A673 (cell line): ENCODE data around the gene UCP2. TPM values are rescaled to one million over a fixed set of nuclear protein-coding genes. Genes with fewer than 3 reads are reported as not detected.
A peak's percentile ranks its signal among the peaks of the same experiment; 100 is the strongest.

ENCODE experiments used
- Bru-seq: library from RNA; stranded (reverse); fragments of 400-500 nt; gene quantifications from one replicate; lab custom pipeline; 2021; lab: Mats Ljungman, UMichigan
- BruChase-seq, 2 experiments: library from RNA; stranded (reverse); fragments of 400-500 nt; gene quantifications; one replicate each; lab custom pipeline; 2021; lab: Mats Ljungman, UMichigan
- BruUV-seq: library from RNA; stranded (reverse); fragments of 400-500 nt; replicated peaks from 2 replicates; lab custom pipeline; 2021; lab: Mats Ljungman, UMichigan
- CTCF ChIA-PET: fragments of 300-600 bp; sonication (Branson Sonifier 250); formaldehyde crosslinking; loops from one replicate; lab custom pipeline; 2022; ENCODE audit warnings: antibody characterized with exemption; lab: Charles Lee
- POLR2A ChIA-PET: fragments of 300-600 bp; sonication (Branson Sonifier 250); formaldehyde crosslinking; loops from one replicate; lab custom pipeline; 2022; ENCODE audit warnings: antibody characterized with exemption; ENCODE audit not compliant: low non-redundant PET; lab: Charles Lee
- DNase-seq: peaks from one replicate; pipeline ENCODE4 v3.0.0-alpha.2; 2015; ENCODE audit warnings: low spot score
- H3K27ac ChIP-seq: fragments of 200-600 bp; sonication (generic); 2 replicates; pipeline ENCODE4 v1.5.1; 2016; ENCODE audit warnings: mixed run types, low read depth, mild to moderate bottlenecking, mixed read lengths, antibody characterized with exemption, low read length; ENCODE audit not compliant: poor library complexity, severe bottlenecking
- H3K27me3 ChIP-seq: fragments of 200-600 bp; sonication (generic); replicated peaks from 2 replicates; pipeline ENCODE4 v1.6.1; 2017; ENCODE audit warnings: mixed run types, low read depth, mild to moderate bottlenecking, mixed read lengths, antibody characterized with exemption, low read length; ENCODE audit not compliant: insufficient read depth, poor library complexity
- H3K36me3 ChIP-seq: fragments of 200-600 bp; sonication (generic); 2 replicates; pipeline ENCODE4 v1.6.1; 2016; ENCODE audit warnings: mixed run types, mild to moderate bottlenecking, mixed read lengths, antibody characterized with exemption, low read length; ENCODE audit not compliant: insufficient read depth, poor library complexity, severe bottlenecking
- H3K4me1 ChIP-seq: fragments of 200-600 bp; sonication (generic); 2 replicates; pipeline ENCODE4 v1.6.1; 2017; ENCODE audit warnings: mixed run types, mild to moderate bottlenecking, mixed read lengths, antibody characterized with exemption, low read length; ENCODE audit not compliant: insufficient read depth, poor library complexity, severe bottlenecking
- H3K4me3 ChIP-seq: fragments of 200-600 bp; sonication (generic); 2 replicates; pipeline ENCODE4 v1.5.1; 2016; ENCODE audit warnings: low read depth, mixed run types, mild to moderate bottlenecking, mixed read lengths, low read length; ENCODE audit not compliant: poor library complexity, severe bottlenecking
- H3K9me3 ChIP-seq: fragments of 200-600 bp; sonication (generic); 2 replicates; pipeline ENCODE4 v1.6.1; 2016; ENCODE audit warnings: mixed run types, low read depth, mild to moderate bottlenecking, mixed read lengths, antibody characterized with exemption, low read length; ENCODE audit not compliant: poor library complexity, severe bottlenecking
- EZH2 ChIP-seq: fragments of 200-600 bp; sonication (generic); IDR thresholded peaks from 2 replicates; pipeline ENCODE4 v1.6.1; 2017; ENCODE audit warnings: borderline replicate concordance, low read depth, mild to moderate bottlenecking, mixed read lengths, antibody characterized with exemption, low read length; ENCODE audit not compliant: poor library complexity, severe bottlenecking
- intact Hi-C: fragments of 100-400 bp; cut with micrococcal nuclease; formaldehyde crosslinking; loops from one replicate; pipeline ENCODE4 v1.10.0; 2022; ENCODE audit not compliant: unreplicated experiment
- long read RNA-seq: library from polyadenylated mRNA; stranded (forward); transcript quantifications from one replicate; pipeline ENCODE4 v2.0.0, GENCODE V29; 2022
- total RNA-seq: library from RNA; stranded (reverse); gene quantifications from 2 replicates; pipeline ENCODE4 v1.2.3, GENCODE V29; 2021
- TF ChIP-seq, protein P1 (sequence below): fragments of 300-800, 200-600 bp; sonication (generic); conservative IDR thresholded peaks from 2 replicates; pipeline ENCODE4 v1.5.1; 2017; ENCODE audit warnings: low read depth, mild to moderate bottlenecking, antibody characterized with exemption, low read length, moderate library complexity, mixed read lengths

UCP2 gene, protein sequence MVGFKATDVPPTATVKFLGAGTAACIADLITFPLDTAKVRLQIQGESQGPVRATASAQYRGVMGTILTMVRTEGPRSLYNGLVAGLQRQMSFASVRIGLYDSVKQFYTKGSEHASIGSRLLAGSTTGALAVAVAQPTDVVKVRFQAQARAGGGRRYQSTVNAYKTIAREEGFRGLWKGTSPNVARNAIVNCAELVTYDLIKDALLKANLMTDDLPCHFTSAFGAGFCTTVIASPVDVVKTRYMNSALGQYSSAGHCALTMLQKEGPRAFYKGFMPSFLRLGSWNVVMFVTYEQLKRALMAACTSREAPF
- 88.5 and 106 TPM in 2 replicates for total RNA-seq
- Bru-seq, nascent RNA: percentile 86 among the genes with signal in this experiment
- percentile 69 among the genes with signal in this experiment for BruChase-seq, experiment 1, labeled RNA remaining after a 2-hour chase
- percentile 76 among the genes with signal in this experiment for BruChase-seq, experiment 2, labeled RNA remaining after a 6-hour chase
- long read RNA-seq, transcript UCP2-201 (8 exons, 2,113 nt): major isoform, 151 of 162 reads
- long read RNA-seq, partial matches to known transcripts: 3 of 162 reads
- long read RNA-seq, other reads (novel, unspliced or antisense): 6 of 162 reads

DNA sequence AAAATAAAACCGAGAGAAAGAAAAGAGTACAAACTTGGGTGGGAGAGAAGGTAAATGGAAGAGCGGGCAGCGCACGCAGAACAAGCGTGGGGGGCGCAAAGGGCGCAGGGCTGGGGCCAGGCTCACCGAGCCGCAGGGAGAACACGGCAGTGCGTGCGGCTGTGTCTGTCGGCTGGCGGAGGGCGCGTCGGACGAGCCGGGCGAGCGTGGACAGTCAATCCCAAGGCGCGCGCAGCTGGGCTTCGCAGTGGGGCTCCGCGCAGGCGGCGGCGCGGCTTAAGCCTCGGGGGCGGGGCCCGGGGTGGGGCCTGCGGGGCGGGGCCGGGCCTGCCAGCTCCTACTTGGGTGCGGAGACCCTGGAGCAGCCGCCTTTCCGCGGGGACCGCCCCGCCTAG is at the start of gene UCP2:
Gene UCP2, minus strand, starts transcription at position 249 of the 395 bp plus-strand sequence. CDS start 4,465 bp downstream, outside the sequence.
- H3K4me3 ChIP-seq: peak within 1 kb of the TSS; percentile 71
- no peaks in the 10 kb centered on the region for H3K9me3 ChIP-seq
- no TSS peak for BruUV-seq
- TF ChIP-seq, protein P1, sequence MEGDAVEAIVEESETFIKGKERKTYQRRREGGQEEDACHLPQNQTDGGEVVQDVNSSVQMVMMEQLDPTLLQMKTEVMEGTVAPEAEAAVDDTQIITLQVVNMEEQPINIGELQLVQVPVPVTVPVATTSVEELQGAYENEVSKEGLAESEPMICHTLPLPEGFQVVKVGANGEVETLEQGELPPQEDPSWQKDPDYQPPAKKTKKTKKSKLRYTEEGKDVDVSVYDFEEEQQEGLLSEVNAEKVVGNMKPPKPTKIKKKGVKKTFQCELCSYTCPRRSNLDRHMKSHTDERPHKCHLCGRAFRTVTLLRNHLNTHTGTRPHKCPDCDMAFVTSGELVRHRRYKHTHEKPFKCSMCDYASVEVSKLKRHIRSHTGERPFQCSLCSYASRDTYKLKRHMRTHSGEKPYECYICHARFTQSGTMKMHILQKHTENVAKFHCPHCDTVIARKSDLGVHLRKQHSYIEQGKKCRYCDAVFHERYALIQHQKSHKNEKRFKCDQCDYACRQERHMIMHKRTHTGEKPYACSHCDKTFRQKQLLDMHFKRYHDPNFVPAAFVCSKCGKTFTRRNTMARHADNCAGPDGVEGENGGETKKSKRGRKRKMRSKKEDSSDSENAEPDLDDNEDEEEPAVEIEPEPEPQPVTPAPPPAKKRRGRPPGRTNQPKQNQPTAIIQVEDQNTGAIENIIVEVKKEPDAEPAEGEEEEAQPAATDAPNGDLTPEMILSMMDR: no peak
- TF ChIP-seq EZH2: no peak
- peak within 1 kb of the TSS; percentile 92 for H3K27ac ChIP-seq
- CTCF ChIA-PET: interaction anchor here (0.9 kb wide), 1 partner anchor 273 kb away, joined by 5 read pairs; no protein-coding TSS in a partner anchor
- peak; percentile 96 for DNase-seq
- peaks cover 24% of the 10 kb centered on the region for H3K4me1 ChIP-seq
- POLR2A ChIA-PET: interaction anchor here (1.1 kb wide), 1 partner anchor 12 kb away, joined by 4 read pairs; no protein-coding TSS in a partner anchor
- H3K27me3 ChIP-seq: no peaks in the 10 kb centered on the region
- intact Hi-C loops: no loop called here
- peaks cover 38% of the 10 kb centered on the region for H3K36me3 ChIP-seq

DNA sequence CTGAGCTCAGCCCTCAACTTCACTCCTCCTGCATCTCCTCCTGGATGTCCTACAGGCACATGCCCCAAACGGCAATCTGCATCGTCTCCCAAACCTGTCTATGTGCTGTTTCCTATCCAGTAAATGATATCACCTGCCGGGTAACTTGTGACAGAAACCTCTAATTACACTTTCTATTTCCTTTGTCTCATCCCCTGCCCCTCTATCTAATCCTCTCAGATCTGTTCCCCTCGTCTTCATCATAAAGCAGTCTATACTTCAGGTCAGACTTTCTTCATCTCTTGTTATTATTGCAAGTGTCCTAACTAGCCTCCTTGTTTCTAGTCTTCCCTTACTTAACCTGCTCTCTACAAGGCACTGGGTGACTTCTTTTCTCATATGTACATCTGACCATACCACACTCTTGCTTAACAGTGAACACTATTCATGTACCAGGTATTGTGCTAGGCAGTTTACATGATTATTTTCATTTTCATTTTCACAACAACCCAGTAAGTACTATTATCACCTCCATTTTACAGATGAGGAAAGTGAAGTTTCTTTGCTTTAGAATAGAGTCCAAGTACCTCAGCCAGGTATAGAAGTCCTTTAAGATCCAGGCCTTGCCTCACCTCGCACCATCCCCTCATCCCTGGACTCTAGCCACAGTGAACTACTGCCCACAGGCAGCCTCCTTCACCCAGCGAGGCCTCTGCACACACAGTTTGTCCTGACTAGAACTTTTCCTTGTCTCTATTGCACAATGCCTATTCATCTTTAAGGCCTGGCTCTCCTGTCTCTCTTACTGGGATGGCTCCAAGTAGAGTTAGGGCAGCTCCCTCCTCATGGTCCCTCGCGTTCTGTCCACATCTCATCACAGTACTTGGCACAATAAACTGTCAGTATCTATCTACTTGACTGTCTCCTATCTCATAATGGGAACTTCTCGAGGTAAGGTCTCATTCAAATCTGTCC is 48.4 kb upstream of the UCP2 start:
- POLR2A ChIA-PET: no interaction called here

DNA sequence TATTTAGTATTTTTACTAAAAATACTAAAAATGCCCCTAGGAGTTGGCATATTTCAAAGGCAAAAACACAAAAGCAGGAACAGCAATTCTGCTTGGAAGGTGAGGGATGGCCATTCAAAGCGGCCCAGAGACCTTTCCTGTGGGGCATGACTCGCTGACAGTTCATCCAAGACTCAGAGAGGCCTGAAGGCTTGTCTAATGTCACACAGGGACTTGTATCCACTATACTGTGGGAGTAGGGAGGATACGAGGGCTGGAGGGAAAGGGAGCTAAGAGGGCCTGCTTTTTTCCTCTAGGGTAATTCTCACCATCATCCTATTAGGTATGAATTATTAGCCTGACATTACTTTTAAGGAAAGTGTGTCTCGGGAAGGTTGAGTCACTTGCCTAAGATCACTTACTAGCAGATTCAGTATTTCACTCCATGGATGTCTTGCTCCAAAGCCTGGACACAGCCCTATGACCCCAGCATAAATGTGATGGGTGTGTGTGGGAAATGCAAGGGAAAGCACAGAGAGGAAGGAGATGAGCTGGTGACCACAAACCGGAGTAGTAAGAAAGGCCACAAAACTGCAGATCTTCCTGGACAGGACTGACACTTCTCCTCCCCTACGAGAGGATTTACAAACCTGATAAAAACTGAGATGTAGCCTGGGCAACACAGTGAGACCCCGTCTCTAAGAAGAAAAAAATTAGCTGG is 43.0 kb upstream of the UCP2 start:
- intact Hi-C loops: no loop called here
- no peak for DNase-seq
- no peaks in the 10 kb centered on the region for H3K9me3 ChIP-seq
- H3K27me3 ChIP-seq: no peaks in the 10 kb centered on the region
- POLR2A ChIA-PET: no interaction called here
- H3K27ac ChIP-seq: no peak overlapping the region
- CTCF ChIA-PET: interaction anchor here (0.7 kb wide), 1 partner anchor 156 kb away, joined by 3 read pairs; no protein-coding TSS in a partner anchor
- no peaks in the 10 kb centered on the region for H3K4me1 ChIP-seq
- no peak for TF ChIP-seq EZH2
- TF ChIP-seq, protein P1: no peak
- H3K36me3 ChIP-seq: no peaks in the 10 kb centered on the region
- no TSS peak for BruUV-seq
- no peak overlapping the region for H3K4me3 ChIP-seq

More for the DNA sequence above, 48.4 kb upstream of the UCP2 start:
- no TSS peak for BruUV-seq
- Histone ChIP-seq H3K4me1 (no peaks in the 10 kb centered on the region), H3K36me3 (peaks cover 14% of the 10 kb centered on the region), H3K9me3 (no peaks in the 10 kb centered on the region), H3K4me3 (no peak overlapping the region), H3K27me3 (no peaks in the 10 kb centered on the region), H3K27ac (no peak overlapping the region)
- intact Hi-C loops: no loop called here
- CTCF ChIA-PET: no interaction called here
- no peak for TF ChIP-seq EZH2
- DNase-seq: no peak
